Fibroblast of lung (primary cell): ENCODE results near the gene TNFRSF9. TPM values are rescaled to one million over a fixed set of nuclear protein-coding genes. Genes with fewer than 3 reads are reported as not detected.

ENCODE experiments used
- DNase-seq, 2 donors: peaks; one replicate each; pipeline versions ENCODE4 v3.0.0 to v3.0.0-alpha.2; 2010; ENCODE audit warnings: low read depth in 2 of 2
- H2AFZ ChIP-seq: 2 replicates; pipeline ENCODE4 v1.5.1; 2012; ENCODE audit warnings: low read length, control low read depth, inconsistent platforms
- H3K27ac ChIP-seq: 2 replicates; pipeline ENCODE4 v1.5.1; 2011; ENCODE audit warnings: low read length, control low read depth; ENCODE audit not compliant: insufficient read depth
- H3K27me3 ChIP-seq: 2 replicates; pipeline ENCODE4 v1.5.1; 2011; ENCODE audit warnings: mild to moderate bottlenecking, low read length; ENCODE audit not compliant: control insufficient read depth, insufficient read depth
- H3K36me3 ChIP-seq: 2 replicates; pipeline ENCODE4 v1.5.1; 2011; ENCODE audit warnings: low read length; ENCODE audit not compliant: control insufficient read depth, insufficient read depth
- H3K4me1 ChIP-seq: 2 replicates; pipeline ENCODE4 v1.5.1; 2011; ENCODE audit warnings: low read length; ENCODE audit not compliant: control insufficient read depth, insufficient read depth; ENCODE audit errors: extremely low read depth
- H3K4me2 ChIP-seq: 2 replicates; pipeline ENCODE4 v1.5.1; 2011; ENCODE audit warnings: low read length, control low read depth; ENCODE audit not compliant: insufficient read depth; ENCODE audit errors: extremely low read depth
- H3K4me3 ChIP-seq, 4 experiments: fragments of 200-600 bp in 1 of 4; sonication (generic) in 1 of 4; replicated peaks in 1 of 4; 2 replicates each; pipeline ENCODE4 v1.5.1; 2011 to 2016; ENCODE audit warnings: low read length in 4 of 4, low read depth in 3 of 4, mild to moderate bottlenecking in 3 of 4, control low read depth in 2 of 4, inconsistent platforms in 1 of 4, mixed read lengths in 1 of 4; ENCODE audit not compliant: insufficient read depth in 1 of 4; ENCODE audit errors: control extremely low read depth in 1 of 4
- H3K79me2 ChIP-seq: 2 replicates; pipeline ENCODE4 v1.5.1; 2012; ENCODE audit warnings: mild to moderate bottlenecking, low read length, inconsistent platforms; ENCODE audit not compliant: control insufficient read depth, insufficient read depth
- H3K9ac ChIP-seq: 2 replicates; pipeline ENCODE4 v1.5.1; 2011; ENCODE audit warnings: mild to moderate bottlenecking, low read length, control low read depth; ENCODE audit not compliant: insufficient read depth
- H3K9me3 ChIP-seq: 2 replicates; pipeline ENCODE4 v1.5.1; 2012; ENCODE audit warnings: low read depth, low read length; ENCODE audit not compliant: control insufficient read depth, insufficient read depth
- H4K20me1 ChIP-seq: 2 replicates; pipeline ENCODE4 v1.5.1; 2011; ENCODE audit warnings: low read length; ENCODE audit not compliant: control insufficient read depth, insufficient read depth; ENCODE audit errors: extremely low read depth
- EZH2 ChIP-seq: IDR thresholded peaks from 2 replicates; pipeline ENCODE4 v1.5.1; 2012; ENCODE audit warnings: low read length, control low read depth, mild to moderate bottlenecking; ENCODE audit errors: missing control alignments
- polyA plus RNA-seq, 2 donors: library from polyadenylated mRNA; depleted of rRNA in 1 of 2; stranded (reverse) in 1 of 2; unstranded in 1 of 2; fragments of >200 nt; gene quantifications; 2 replicates each; pipeline ENCODE4 v1.2.1, GENCODE V29; 2011 to 2012; ENCODE audit warnings: missing spikeins in 1 of 2
- total RNA-seq: library from RNA; depleted of rRNA; stranded (reverse); fragments of >200 nt; gene quantifications from 2 replicates; pipeline ENCODE4 v1.2.1, GENCODE V29; 2014
- TF ChIP-seq, protein P1 (sequence below), 2 donors: IDR thresholded peaks in 1 of 2; conservative IDR thresholded peaks in 1 of 2; 1 replicate in 1 of 2; 2 replicates in 1 of 2; pipeline ENCODE4 v1.5.1; 2011 to 2012; ENCODE audit warnings: low read length in 2 of 2, control low read depth in 1 of 2, inconsistent platforms in 1 of 2, low read depth in 1 of 2, mild to moderate bottlenecking in 1 of 2

TNFRSF9 gene
- total and polyA plus RNA-seq, 2 donors (not counting 1 experiment from before 2014, with no cell fraction given) = 0.02 TPM; not detected in 1

DNA sequence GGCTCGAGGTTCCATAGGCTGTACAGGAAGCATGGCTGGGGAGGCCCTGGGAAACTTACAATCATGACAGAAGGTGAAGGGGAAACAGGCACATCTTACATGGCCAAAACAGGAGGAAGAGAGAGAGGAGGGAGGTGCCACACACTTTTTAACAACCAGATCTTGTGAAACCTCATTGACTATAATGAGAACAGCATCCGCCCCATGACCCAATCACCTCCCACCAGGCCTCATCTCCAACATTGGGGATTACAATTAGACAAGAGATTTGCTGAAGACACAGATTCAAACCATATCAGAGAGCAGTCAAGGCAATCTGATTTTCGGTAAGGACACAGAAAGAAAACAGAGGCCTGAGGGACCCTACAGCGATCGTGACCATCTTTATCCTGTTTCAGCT lies 41.7 kb downstream of the TNFRSF9 start:
- no peaks in the 10 kb centered on the region for H3K9me3 ChIP-seq
- H3K79me2 ChIP-seq = no peaks in the 10 kb centered on the region
- no peak overlapping the region for H3K9ac ChIP-seq
- H3K36me3 ChIP-seq = no peaks in the 10 kb centered on the region
- no peaks in the 10 kb centered on the region for H4K20me1 ChIP-seq
- H3K4me3 ChIP-seq = no peak overlapping the region
- H3K27me3 ChIP-seq = no peaks in the 10 kb centered on the region
- H3K4me2 ChIP-seq = no peak overlapping the region
- no peak for DNase-seq
- no peak overlapping the region for H2AFZ ChIP-seq
- no peak overlapping the region for H3K27ac ChIP-seq
- no peak for TF ChIP-seq EZH2
- TF ChIP-seq, protein P1, sequence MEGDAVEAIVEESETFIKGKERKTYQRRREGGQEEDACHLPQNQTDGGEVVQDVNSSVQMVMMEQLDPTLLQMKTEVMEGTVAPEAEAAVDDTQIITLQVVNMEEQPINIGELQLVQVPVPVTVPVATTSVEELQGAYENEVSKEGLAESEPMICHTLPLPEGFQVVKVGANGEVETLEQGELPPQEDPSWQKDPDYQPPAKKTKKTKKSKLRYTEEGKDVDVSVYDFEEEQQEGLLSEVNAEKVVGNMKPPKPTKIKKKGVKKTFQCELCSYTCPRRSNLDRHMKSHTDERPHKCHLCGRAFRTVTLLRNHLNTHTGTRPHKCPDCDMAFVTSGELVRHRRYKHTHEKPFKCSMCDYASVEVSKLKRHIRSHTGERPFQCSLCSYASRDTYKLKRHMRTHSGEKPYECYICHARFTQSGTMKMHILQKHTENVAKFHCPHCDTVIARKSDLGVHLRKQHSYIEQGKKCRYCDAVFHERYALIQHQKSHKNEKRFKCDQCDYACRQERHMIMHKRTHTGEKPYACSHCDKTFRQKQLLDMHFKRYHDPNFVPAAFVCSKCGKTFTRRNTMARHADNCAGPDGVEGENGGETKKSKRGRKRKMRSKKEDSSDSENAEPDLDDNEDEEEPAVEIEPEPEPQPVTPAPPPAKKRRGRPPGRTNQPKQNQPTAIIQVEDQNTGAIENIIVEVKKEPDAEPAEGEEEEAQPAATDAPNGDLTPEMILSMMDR (conservative IDR thresholded peaks at IDR 0.05 in 1 of 2, IDR thresholded peaks at IDR 0.05 in 1 of 2; ENCODE audit: low read depth in 1 of 2, low read length in 2 of 2) = no peak
- H3K4me1 ChIP-seq = no peaks in the 10 kb centered on the region

DNA sequence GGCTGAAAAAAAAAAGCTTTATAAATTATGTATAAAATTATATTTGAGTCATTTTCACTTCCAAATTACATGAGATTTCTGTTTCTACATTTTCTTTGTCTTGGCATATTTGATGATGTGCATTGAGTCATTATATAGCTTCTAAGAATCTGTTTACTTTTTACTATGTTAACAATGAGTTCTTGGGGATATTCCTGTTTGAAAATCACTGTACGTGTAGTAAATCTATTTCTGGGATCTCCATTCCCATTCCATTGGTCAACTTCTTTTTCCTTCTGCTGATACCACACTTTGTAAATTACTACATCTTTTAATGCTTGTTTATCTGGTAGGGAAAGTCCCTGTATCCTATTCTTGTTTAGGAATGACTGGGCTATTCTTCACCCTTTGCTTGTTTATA lies 43.6 kb downstream of the TNFRSF9 start:
- H3K4me1 ChIP-seq = no peaks in the 10 kb centered on the region
- no peak overlapping the region for H3K9ac ChIP-seq
- H3K36me3 ChIP-seq = no peaks in the 10 kb centered on the region
- H3K27ac ChIP-seq = no peak overlapping the region
- H3K9me3 ChIP-seq = no peaks in the 10 kb centered on the region
- TF ChIP-seq, protein P1 (conservative IDR thresholded peaks at IDR 0.05 in 1 of 2, IDR thresholded peaks at IDR 0.05 in 1 of 2; ENCODE audit: low read depth in 1 of 2, low read length in 2 of 2) = no peak
- no peak for TF ChIP-seq EZH2
- DNase-seq = no peak
- H2AFZ ChIP-seq = no peak overlapping the region
- H3K4me3 ChIP-seq = no peak overlapping the region
- no peaks in the 10 kb centered on the region for H3K27me3 ChIP-seq
- no peaks in the 10 kb centered on the region for H3K79me2 ChIP-seq
- H3K4me2 ChIP-seq = no peak overlapping the region
- H4K20me1 ChIP-seq = no peaks in the 10 kb centered on the region

DNA sequence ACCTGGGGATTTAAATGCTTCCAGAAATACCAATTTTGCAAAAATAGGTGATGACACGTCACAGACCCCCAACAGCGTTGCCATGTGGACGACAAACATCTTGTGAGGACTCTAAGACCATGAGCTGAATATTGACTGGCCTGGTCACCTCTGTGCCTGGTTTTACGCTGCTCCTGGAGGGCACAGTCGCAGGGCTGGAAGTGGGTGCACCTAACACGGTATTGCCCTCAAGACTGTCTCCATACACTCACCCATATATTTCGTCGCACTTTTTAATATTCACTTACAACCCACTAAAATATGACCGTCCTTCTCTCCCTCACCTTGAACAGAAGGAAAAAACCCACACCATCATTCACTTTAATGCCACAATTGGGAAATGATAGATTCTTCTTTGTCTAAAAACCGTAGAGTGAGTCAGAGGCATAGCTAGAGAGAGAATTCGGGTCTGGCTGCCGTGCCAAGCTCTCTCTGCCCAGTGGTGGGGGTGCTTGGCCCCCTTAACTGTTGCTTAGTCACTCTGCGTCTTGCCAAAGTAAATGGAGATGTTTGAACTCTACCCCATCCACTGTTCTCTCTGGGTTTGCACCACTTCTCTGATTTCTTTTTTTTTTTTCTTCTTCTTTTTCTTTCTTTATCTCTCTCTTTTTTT lies 47.0 kb downstream of the TNFRSF9 start:
- Histone ChIP-seq H3K79me2 (no peaks in the 10 kb centered on the region), H3K4me2 (no peak overlapping the region)
- TF ChIP-seq EZH2 = no peak
- TF ChIP-seq, protein P1 (conservative IDR thresholded peaks at IDR 0.05 in 1 of 2, IDR thresholded peaks at IDR 0.05 in 1 of 2; ENCODE audit: low read depth in 1 of 2, low read length in 2 of 2) = no peak

More for the DNA sequence above, 47.0 kb downstream of the TNFRSF9 start:
- Histone ChIP-seq H3K27ac (no peak overlapping the region), H2AFZ (no peak overlapping the region), H3K9ac (no peak overlapping the region), H4K20me1 (no peaks in the 10 kb centered on the region), H3K4me1 (no peaks in the 10 kb centered on the region), H3K4me3 (no peak overlapping the region), H3K9me3 (no peaks in the 10 kb centered on the region), H3K36me3 (no peaks in the 10 kb centered on the region), H3K27me3 (peaks cover 2% of the 10 kb centered on the region)
- DNase-seq = peak; percentile 86 to 96
